ENCODE measurements around the gene RRM2.

Gene RRM2

DNA sequence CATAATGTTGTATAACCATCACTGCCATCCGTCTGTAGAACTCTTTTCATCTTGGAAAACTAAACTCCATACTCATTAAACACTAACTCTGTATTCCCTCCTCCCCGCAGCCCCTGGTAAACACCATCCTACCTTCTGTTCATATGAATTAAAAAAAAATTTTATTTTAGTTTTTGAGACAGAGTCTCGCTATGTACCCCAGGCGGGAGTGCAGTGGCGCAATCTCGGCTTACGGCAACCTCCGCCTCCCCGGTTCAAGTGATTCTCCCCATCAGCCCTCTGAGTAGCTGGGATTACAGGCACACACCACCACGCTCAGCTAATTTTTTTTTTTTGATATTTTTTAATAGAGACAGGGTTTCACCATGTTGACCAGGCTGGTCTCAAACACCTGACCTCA is 52.9 kb downstream of the RRM2 start:
- no peak for DNase-seq

DNA sequence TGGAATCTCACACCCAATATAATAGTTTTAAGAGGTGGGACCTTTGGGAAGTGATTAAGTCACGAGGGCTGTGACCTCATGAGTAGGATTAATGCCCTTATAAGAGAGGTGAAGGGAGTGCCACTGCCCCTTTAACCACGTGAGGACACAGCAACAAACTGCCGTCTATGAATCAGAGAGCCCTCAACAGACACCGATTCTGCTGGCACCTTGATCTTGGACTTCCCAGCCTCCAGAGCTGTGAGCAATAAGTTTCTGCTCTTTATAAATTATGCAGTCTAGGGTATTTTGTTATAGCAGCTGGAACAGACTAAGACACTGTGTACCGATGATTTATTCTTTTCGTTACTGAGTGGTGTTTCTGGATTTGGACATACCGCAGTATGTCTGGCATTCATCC is 56.2 kb downstream of the RRM2 start:
- DNase-seq = no peak

DNA sequence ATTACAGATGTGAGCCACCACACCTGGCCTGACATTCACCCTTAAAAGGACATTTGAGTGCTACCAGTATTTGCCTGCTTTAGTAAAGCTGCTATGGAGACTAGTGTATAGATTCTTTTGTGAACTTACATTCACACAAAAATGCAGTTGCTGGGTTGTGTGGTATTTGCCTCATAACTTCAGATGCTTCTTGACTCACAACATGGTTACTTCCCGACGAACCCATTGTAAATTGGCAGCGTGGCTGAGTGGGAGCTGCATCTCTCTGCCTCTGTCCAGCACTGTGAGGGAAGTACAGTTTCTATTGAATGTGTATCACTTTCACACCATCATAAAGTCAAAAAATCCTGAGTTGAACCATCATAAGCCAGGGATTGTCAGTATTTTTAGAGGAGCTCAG is 56.9 kb downstream of the RRM2 start:
- no peak for DNase-seq

DNA sequence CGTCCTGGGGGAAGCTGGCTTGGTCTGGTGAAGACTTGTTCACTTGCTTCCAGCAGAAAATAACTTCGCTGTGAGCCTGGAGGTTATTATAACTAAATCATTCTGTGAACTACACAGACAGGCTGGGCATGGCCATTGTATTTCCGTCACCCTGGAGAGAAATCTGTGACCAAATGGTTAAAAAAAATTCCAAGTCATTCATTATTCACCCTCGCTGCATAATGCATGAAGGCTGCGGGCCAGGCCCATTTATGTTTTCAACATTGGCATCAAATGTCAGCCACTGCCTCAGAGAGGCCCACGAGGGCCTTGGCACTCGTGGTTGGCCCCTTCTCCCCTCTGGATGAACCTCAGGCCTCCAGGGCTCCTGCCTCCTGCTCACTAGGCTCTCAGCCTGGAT is 57.7 kb downstream of the RRM2 start:
- no peak for DNase-seq
